Caco-2 (cell line): ENCODE data around the gene TMEM244. TPM values are rescaled to one million over a fixed set of nuclear protein-coding genes. Genes with fewer than 3 reads are reported as not detected.
"Not testable (repeated sequence)": the region's sequence is repeated elsewhere in the genome, so short reads cannot be mapped to it uniquely, and the experiment has no call there.

ENCODE experiments used
- BruUV-seq: library from RNA; stranded (reverse); fragments of 400-500 nt; replicated peaks from 2 replicates; lab custom pipeline; 2021; lab: Mats Ljungman, UMichigan
- CTCF ChIA-PET: fragments of 300-600 bp; sonication (Branson Sonifier 250); formaldehyde crosslinking; loops from one replicate; lab custom pipeline; 2022; ENCODE audit warnings: antibody characterized with exemption; lab: Charles Lee
- POLR2A ChIA-PET: fragments of 300-600 bp; sonication (Branson Sonifier 250); formaldehyde crosslinking; loops from one replicate; lab custom pipeline; 2022; ENCODE audit warnings: antibody characterized with exemption; lab: Charles Lee
- DNase-seq, 2 experiments: peaks; one replicate each; pipeline versions ENCODE4 v3.0.0 to v3.0.0-alpha.2; 2020 to 2022
- H3K27me3 ChIP-seq: replicated peaks from 2 replicates; pipeline ENCODE4 v1.6.0; 2011; ENCODE audit warnings: low read length; ENCODE audit not compliant: control insufficient read depth, insufficient read depth
- H3K36me3 ChIP-seq: 2 replicates; pipeline ENCODE4 v1.5.1; 2011; ENCODE audit warnings: low read length; ENCODE audit not compliant: control insufficient read depth, insufficient read depth
- H3K4me1 ChIP-seq: fragments of 250-450 bp; sonication (Bioruptor Pico); 2 replicates; pipeline ENCODE4 v1.5.1; 2020; ENCODE audit warnings: mild to moderate bottlenecking
- H3K4me3 ChIP-seq: 2 replicates; pipeline ENCODE4 v1.5.1; 2011; ENCODE audit warnings: low read depth, mild to moderate bottlenecking, control low read depth, low read length
- H3K9me3 ChIP-seq: fragments of 250-450 bp; sonication (Bioruptor Pico); 2 replicates; pipeline ENCODE4 v1.5.1; 2020; ENCODE audit warnings: mild to moderate bottlenecking, moderate library complexity
- H3K27ac Mint-ChIP-seq: one replicate; pipeline ENCODE4 v1.8.0; 2022; ENCODE audit warnings: mixed read lengths; ENCODE audit not compliant: unreplicated experiment
- H3K27me3 Mint-ChIP-seq: one replicate; pipeline ENCODE4 v1.8.0; 2022; ENCODE audit warnings: mixed read lengths; ENCODE audit not compliant: insufficient read depth, unreplicated experiment
- H3K36me3 Mint-ChIP-seq: one replicate; pipeline ENCODE4 v1.8.0; 2022; ENCODE audit warnings: mild to moderate bottlenecking, mixed read lengths; ENCODE audit not compliant: insufficient read depth, unreplicated experiment
- H3K4me1 Mint-ChIP-seq: one replicate; pipeline ENCODE4 v1.8.0; 2022; ENCODE audit warnings: low read depth, mixed read lengths; ENCODE audit not compliant: unreplicated experiment
- H3K4me3 Mint-ChIP-seq: one replicate; pipeline ENCODE4 v1.8.0; 2022; ENCODE audit warnings: mild to moderate bottlenecking, moderate library complexity, mixed read lengths; ENCODE audit not compliant: unreplicated experiment
- H3K9me3 Mint-ChIP-seq: one replicate; pipeline ENCODE4 v1.8.0; 2022; ENCODE audit warnings: mixed read lengths; ENCODE audit not compliant: unreplicated experiment
- intact Hi-C: fragments of 100-400 bp; cut with micrococcal nuclease; formaldehyde crosslinking; loops from one replicate; pipeline ENCODE4 v1.10.0; 2022; ENCODE audit not compliant: unreplicated experiment
- total RNA-seq: library from RNA; stranded (reverse); gene quantifications from 2 replicates; pipeline ENCODE4 v1.2.3, GENCODE V29; 2022
- TF ChIP-seq, protein P1 (sequence below), 2 experiments: fragments of 200-600 bp in 1 of 2; IDR thresholded peaks; 1 replicate in 1 of 2; 2 replicates in 1 of 2; pipeline versions ENCODE4 v1.5.1 to v1.8.0; 2011 to 2022; ENCODE audit warnings: antibody characterized with exemption in 1 of 2, control low read depth in 1 of 2, inconsistent platforms in 1 of 2, low read depth in 1 of 2, low read length in 1 of 2, mild to moderate bottlenecking in 1 of 2, moderate library complexity in 1 of 2; ENCODE audit not compliant: insufficient read depth in 1 of 2, severe bottlenecking in 1 of 2, unreplicated experiment in 1 of 2

TMEM244 gene
- total RNA-seq, 1 experiment from 2014 or later, result not detected

DNA sequence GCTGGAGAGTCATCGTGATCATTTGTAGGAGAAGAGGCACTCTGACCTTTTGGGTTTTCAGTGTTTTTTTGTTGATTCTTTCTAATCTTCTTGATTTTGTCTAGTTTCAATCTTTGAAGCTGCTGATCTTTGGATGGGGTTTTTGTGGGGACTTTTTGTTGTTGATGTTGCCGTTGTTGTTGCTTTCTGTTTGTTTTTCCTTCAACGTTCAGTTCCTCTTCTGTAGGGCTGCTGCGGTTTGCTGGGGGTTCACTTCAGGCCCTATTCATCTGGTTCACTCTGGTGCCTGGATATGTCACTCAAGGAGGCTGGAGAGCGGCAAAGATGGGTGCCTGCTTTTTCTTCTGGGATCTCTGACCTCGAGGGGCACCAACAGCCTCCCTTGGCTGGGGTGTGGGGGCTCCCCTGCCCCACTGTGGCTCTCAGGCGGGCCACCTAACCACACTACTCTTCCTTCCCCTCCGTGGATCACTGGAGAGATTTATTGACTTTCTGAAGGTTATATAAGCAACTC, 21.5 kb upstream of the TMEM244 start:
- H3K36me3 Mint-ChIP-seq, result no peaks in the 10 kb centered on the region
- Histone ChIP-seq H3K9me3 (no peaks in the 10 kb centered on the region; the same call in 1 of the 2 replicates), H3K4me3 (no peak overlapping the region), H3K4me1 (no peaks in the 10 kb centered on the region), H3K27me3 (no peaks in the 10 kb centered on the region), H3K36me3 (no peaks in the 10 kb centered on the region)
- peaks cover 18% of the 10 kb centered on the region for H3K27me3 Mint-ChIP-seq
- DNase-seq, result no peak
- H3K4me1 Mint-ChIP-seq, result no peaks in the 10 kb centered on the region
- H3K9me3 Mint-ChIP-seq, result no peaks in the 10 kb centered on the region
- no peak overlapping the region for H3K27ac Mint-ChIP-seq
- no TSS peak for BruUV-seq
- TF ChIP-seq, protein P1, sequence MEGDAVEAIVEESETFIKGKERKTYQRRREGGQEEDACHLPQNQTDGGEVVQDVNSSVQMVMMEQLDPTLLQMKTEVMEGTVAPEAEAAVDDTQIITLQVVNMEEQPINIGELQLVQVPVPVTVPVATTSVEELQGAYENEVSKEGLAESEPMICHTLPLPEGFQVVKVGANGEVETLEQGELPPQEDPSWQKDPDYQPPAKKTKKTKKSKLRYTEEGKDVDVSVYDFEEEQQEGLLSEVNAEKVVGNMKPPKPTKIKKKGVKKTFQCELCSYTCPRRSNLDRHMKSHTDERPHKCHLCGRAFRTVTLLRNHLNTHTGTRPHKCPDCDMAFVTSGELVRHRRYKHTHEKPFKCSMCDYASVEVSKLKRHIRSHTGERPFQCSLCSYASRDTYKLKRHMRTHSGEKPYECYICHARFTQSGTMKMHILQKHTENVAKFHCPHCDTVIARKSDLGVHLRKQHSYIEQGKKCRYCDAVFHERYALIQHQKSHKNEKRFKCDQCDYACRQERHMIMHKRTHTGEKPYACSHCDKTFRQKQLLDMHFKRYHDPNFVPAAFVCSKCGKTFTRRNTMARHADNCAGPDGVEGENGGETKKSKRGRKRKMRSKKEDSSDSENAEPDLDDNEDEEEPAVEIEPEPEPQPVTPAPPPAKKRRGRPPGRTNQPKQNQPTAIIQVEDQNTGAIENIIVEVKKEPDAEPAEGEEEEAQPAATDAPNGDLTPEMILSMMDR (IDR thresholded peaks at IDR 0.05; ENCODE audit: insufficient read depth in 1 of 2, low read depth in 1 of 2, low read length in 1 of 2, severe bottlenecking in 1 of 2, unreplicated experiment in 1 of 2), result no peak
- CTCF ChIA-PET, result no interaction called here
- H3K4me3 Mint-ChIP-seq, result no peak overlapping the region
- POLR2A ChIA-PET, result no interaction called here
- intact Hi-C loops, result loop anchor here (5.0 kb wide), 1 partner anchor 360 kb away; no protein-coding TSS in a partner anchor

DNA sequence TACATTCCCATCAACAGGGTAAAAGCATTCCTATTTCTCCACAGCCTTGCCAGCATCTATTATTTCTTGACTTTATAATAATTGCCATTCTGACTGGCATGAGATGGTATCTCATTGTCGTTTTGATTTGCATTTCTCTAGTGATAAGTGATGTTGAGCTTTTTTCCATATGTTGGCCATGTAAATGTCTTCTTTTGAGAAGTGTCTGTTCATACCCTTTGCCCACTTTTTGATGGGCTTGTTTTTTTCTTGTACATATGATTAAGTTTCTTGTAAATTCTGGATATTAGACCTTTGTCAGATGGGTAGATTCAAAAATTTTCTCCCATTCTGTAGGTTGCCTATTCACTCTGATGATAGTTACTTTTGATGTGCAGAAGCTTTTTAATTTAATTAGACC, 16.8 kb upstream of the TMEM244 start:
- POLR2A ChIA-PET, H3K9me3 Mint-ChIP-seq, H3K36me3 ChIP-seq, BruUV-seq, H3K4me3 Mint-ChIP-seq, H3K27me3 ChIP-seq, DNase-seq, intact Hi-C loops, H3K36me3 Mint-ChIP-seq, CTCF ChIA-PET, H3K4me1 ChIP-seq, H3K27ac Mint-ChIP-seq, H3K4me1 Mint-ChIP-seq, H3K4me3 ChIP-seq, H3K9me3 ChIP-seq: not testable (repeated sequence)
- H3K27me3 Mint-ChIP-seq, result peaks cover 18% of the 10 kb centered on the region

DNA sequence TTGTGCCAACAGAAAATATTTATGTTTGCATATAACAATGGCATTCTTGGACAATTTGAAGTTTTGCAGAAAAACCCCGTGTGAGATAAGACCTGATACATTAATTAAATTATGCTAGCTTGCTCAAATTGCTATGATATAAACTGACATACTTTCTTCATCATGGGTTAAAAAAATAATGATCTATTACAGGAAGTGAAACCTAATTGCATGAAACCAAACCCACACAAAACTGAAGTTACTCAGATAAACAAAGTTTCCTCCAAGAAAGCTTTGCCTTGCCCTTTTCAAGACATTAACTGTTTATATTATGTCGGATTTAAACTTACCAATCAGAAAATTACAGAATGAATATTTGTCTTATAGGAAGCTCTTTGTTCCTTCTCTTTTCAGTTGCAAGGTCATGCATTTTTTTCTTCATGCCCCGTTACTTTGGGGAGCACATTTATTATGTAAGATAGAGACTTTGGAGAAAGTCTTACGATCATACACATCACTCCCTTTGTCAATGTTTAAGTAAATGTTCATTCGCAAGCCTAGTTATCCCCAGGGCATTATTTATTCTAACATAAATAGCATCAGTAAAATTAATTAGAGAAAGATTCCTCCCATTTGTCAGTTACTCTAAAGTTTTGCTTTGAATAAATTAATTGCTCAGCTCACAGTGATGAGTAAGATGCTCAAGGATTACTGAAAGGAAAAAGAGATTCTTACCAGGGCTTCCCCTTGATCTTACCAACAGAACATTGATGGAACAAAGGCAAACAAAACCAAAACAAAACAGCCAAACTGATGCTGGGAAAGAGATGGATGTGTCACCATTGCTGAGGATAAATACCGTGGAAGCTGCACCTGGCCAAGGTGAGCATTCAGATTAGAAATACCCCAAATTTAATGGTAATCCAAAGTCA, 14.8 kb upstream of the TMEM244 start:
- Mint-ChIP-seq H3K27ac (no peak overlapping the region), H3K4me3 (no peak overlapping the region), H3K4me1 (no peaks in the 10 kb centered on the region), H3K27me3 (peaks cover 18% of the 10 kb centered on the region), H3K36me3 (no peaks in the 10 kb centered on the region), H3K9me3 (no peaks in the 10 kb centered on the region)
- POLR2A ChIA-PET, result no interaction called here
- Histone ChIP-seq H3K36me3 (no peaks in the 10 kb centered on the region), H3K27me3 (no peaks in the 10 kb centered on the region), H3K9me3 (no peaks in the 10 kb centered on the region; the same call in 1 of the 2 replicates), H3K4me1 (no peaks in the 10 kb centered on the region), H3K4me3 (no peak overlapping the region)
- no TSS peak for BruUV-seq
- intact Hi-C loops, result no loop called here
- TF ChIP-seq, protein P1 (IDR thresholded peaks at IDR 0.05; ENCODE audit: insufficient read depth in 1 of 2, low read depth in 1 of 2, low read length in 1 of 2, severe bottlenecking in 1 of 2, unreplicated experiment in 1 of 2), result no peak
- CTCF ChIA-PET, result no interaction called here
- DNase-seq, result no peak
